Activated CD4-positive, alpha-beta T cell treated with anti-CD3 and anti-CD28 coated beads for 4 hours (primary cell): ENCODE data around the gene ALDH2.
"Not testable (repeated sequence)": the region's sequence is repeated elsewhere in the genome, so short reads cannot be mapped to it uniquely, and the experiment has no call there.

Experiments used
- DNase-seq, 2 donors: peaks; one replicate each; pipeline ENCODE4 v3.0.0-alpha.2; 2020

Gene ALDH2

GRCh38 chr12:111791507-111791906 lies 24.8 kb downstream of the ALDH2 start:
- no peak for DNase-seq

GRCh38 chr12:111792155-111792855 lies 25.6 kb downstream of the ALDH2 start:
- DNase-seq, result no peak

- DNase-seq, result no peak
Measured at GRCh38 chr12:111792856-111793235, 26.1 kb downstream of the ALDH2 start.

- DNase-seq, result no peak
Measured at GRCh38 chr12:111798182-111798581, 31.4 kb downstream of the ALDH2 start.

GRCh38 chr12:111799758-111800157 lies 33.0 kb downstream of the ALDH2 start:
- no peak for DNase-seq

GRCh38 chr12:111803038-111803626 lies 36.4 kb downstream of the ALDH2 start:
- no peak for DNase-seq

GRCh38 chr12:111803851-111804250 lies 37.1 kb downstream of the ALDH2 start:
- no peak for DNase-seq

GRCh38 chr12:111806304-111806703 lies 39.6 kb downstream of the ALDH2 start:
- DNase-seq, result no peak

GRCh38 chr12:111807232-111807631 lies 40.5 kb downstream of the ALDH2 start:
- DNase-seq, result no peak

GRCh38 chr12:111812881-111813741 lies 46.4 kb downstream of the ALDH2 start:
- DNase-seq, result peak; percentile 61

GRCh38 chr12:111816065-111816615 lies 49.4 kb downstream of the ALDH2 start:
- no peak for DNase-seq

- DNase-seq, result not testable (repeated sequence)
Measured at GRCh38 chr12:111816898-111817297, 50.2 kb downstream of the ALDH2 start.

- no peak for DNase-seq
Measured at GRCh38 chr12:111818340-111818739, 51.6 kb downstream of the ALDH2 start.

GRCh38 chr12:111819191-111820158 lies 52.7 kb downstream of the ALDH2 start:
- DNase-seq, result no peak

GRCh38 chr12:111820828-111821227 lies 54.1 kb downstream of the ALDH2 start:
- DNase-seq, result not testable (repeated sequence)

- DNase-seq, result no peak
Measured at GRCh38 chr12:111822886-111823285, 56.2 kb downstream of the ALDH2 start.

GRCh38 chr12:111823891-111824290 lies 57.2 kb downstream of the ALDH2 start:
- DNase-seq, result no peak

GRCh38 chr12:111824312-111824711 lies 57.6 kb downstream of the ALDH2 start:
- DNase-seq, result not testable (repeated sequence)

- DNase-seq, result no peak
Measured at GRCh38 chr12:111825509-111825908, 58.8 kb downstream of the ALDH2 start.

- no peak for DNase-seq
Measured at GRCh38 chr12:111826316-111826715, 59.6 kb downstream of the ALDH2 start.

- DNase-seq, result no peak
Measured at GRCh38 chr12:111826992-111827391, 60.3 kb downstream of the ALDH2 start.

- no peak for DNase-seq
Measured at GRCh38 chr12:111827907-111828306, 61.2 kb downstream of the ALDH2 start.
